NT2/D1 (cell line): ENCODE results near the gene EPN3.

ENCODE experiments used
- DNase-seq: peaks from one replicate; pipeline ENCODE4 v3.0.0-alpha.2; 2011; ENCODE audit warnings: low read depth, low spot score
- H3K27me3 ChIP-seq: 2 replicates; pipeline ENCODE4 v1.6.0; 2011; ENCODE audit warnings: mild to moderate bottlenecking; ENCODE audit not compliant: insufficient read length, insufficient read depth
- H3K36me3 ChIP-seq: 2 replicates; pipeline ENCODE4 v1.6.1; 2011; ENCODE audit warnings: mild to moderate bottlenecking, low read length, mixed read lengths; ENCODE audit not compliant: insufficient read depth, insufficient read length
- H3K4me1 ChIP-seq: 2 replicates; pipeline ENCODE4 v1.5.1; 2011; ENCODE audit not compliant: insufficient read depth, insufficient read length
- H3K4me3 ChIP-seq: 2 replicates; pipeline ENCODE4 v1.5.1; 2011; ENCODE audit warnings: low read depth; ENCODE audit not compliant: insufficient read length
- H3K9ac ChIP-seq: 2 replicates; pipeline ENCODE4 v1.6.0; 2011; ENCODE audit warnings: low read depth; ENCODE audit not compliant: insufficient read length
- H3K9me3 ChIP-seq: 2 replicates; pipeline ENCODE4 v1.5.1; 2011; ENCODE audit warnings: mild to moderate bottlenecking, low read length; ENCODE audit not compliant: insufficient read depth
- SUZ12 ChIP-seq: IDR thresholded peaks from 2 replicates; pipeline ENCODE4 v1.6.1; 2011; ENCODE audit not compliant: insufficient read length, insufficient read depth; ENCODE audit errors: extremely low read depth
- YY1 ChIP-seq: IDR thresholded peaks from 2 replicates; pipeline ENCODE4 v1.6.1; 2011; ENCODE audit not compliant: insufficient read length, insufficient read depth
- ZNF274 ChIP-seq: IDR thresholded peaks from 2 replicates; pipeline ENCODE4 v1.6.1; 2011; ENCODE audit warnings: mild to moderate bottlenecking, low read depth, low read length

The EPN3 gene

DNA sequence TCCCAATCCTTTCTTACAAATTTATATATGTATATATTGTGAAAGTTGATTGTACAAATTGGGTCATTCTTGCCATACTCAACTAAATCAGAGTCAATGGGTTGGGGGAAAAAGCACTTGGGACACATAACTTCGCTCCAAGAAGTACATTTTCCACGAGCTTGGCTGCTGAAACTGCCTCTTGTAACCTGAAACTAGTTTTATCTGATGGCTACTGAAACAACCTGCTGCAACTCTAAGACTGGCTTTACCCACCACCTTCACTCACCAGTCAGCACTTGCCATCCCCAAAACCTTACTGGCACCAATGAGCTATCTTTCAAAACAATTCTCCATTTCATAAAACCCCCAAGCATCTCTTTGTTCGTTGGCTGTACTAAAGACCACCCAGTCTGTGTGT is 38.8 kb upstream of the EPN3 start:
- H3K9ac ChIP-seq: no peak overlapping the region
- H3K4me1 ChIP-seq: peaks cover 5% of the 10 kb centered on the region
- no peaks in the 10 kb centered on the region for H3K36me3 ChIP-seq
- TF ChIP-seq ZNF274 (no peak), SUZ12 (no peak), YY1 (no peak)
- H3K4me3 ChIP-seq: no peak overlapping the region
- H3K27me3 ChIP-seq: no peaks in the 10 kb centered on the region
- no peaks in the 10 kb centered on the region for H3K9me3 ChIP-seq
- no peak for DNase-seq

DNA sequence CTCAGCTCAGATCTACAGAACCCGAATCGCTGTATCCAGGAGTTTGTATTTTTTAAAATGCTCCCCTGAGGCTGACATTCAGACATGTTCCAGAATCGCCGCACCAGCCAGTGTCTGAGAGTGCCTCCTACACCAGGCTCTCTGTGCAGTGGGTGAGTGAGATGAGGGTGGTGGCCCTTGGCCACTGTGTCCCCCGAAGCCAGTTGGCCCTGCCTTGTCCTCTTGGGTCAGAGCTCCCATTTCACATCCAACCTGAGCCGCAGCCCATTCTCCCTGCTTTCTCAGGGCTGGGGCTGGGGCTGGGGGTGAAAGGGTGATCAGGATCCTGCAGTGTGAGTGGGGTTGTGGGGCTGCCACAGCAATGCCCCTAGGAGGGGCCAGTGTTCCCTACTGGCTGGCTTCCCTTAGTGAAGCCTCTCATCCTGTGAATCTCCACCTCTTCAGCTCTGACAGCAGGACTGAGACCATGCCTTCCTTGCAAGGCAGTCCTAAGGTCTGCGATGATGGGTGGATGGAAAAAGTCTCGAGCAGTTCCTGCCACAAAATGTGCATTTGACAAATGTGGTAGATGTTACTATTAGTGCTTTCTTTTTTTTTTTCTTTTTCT is 37.2 kb upstream of the EPN3 start:
- Histone ChIP-seq H3K27me3 (no peaks in the 10 kb centered on the region), H3K4me1 (peaks cover 5% of the 10 kb centered on the region), H3K9me3 (no peaks in the 10 kb centered on the region), H3K4me3 (no peak overlapping the region), H3K9ac (no peak overlapping the region), H3K36me3 (no peaks in the 10 kb centered on the region)
- no peak for TF ChIP-seq YY1
- no peak for TF ChIP-seq SUZ12
- no peak for TF ChIP-seq ZNF274
- DNase-seq: no peak

DNA sequence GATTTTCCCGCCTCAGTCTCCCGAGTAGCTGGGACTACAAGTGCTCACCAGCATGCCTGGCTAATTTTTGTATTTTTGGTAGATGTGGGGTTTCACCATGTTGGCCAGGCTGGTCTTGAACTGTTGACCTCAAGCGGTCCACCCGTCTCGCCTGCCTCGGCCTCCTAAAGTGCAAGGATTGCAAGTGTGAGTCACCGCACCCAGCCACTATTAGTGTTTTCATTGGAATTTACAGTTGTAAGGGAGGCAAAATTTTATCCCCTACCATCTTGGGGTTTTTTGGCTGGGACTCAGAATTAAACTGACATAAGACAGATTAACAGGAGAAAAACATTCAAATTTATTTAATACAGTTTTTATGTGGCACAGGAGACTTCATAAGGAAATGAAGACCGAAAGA is 36.6 kb upstream of the EPN3 start:
- DNase-seq: no peak
- H3K9ac ChIP-seq: no peak overlapping the region
- TF ChIP-seq YY1 (no peak), ZNF274 (no peak), SUZ12 (no peak)

DNA sequence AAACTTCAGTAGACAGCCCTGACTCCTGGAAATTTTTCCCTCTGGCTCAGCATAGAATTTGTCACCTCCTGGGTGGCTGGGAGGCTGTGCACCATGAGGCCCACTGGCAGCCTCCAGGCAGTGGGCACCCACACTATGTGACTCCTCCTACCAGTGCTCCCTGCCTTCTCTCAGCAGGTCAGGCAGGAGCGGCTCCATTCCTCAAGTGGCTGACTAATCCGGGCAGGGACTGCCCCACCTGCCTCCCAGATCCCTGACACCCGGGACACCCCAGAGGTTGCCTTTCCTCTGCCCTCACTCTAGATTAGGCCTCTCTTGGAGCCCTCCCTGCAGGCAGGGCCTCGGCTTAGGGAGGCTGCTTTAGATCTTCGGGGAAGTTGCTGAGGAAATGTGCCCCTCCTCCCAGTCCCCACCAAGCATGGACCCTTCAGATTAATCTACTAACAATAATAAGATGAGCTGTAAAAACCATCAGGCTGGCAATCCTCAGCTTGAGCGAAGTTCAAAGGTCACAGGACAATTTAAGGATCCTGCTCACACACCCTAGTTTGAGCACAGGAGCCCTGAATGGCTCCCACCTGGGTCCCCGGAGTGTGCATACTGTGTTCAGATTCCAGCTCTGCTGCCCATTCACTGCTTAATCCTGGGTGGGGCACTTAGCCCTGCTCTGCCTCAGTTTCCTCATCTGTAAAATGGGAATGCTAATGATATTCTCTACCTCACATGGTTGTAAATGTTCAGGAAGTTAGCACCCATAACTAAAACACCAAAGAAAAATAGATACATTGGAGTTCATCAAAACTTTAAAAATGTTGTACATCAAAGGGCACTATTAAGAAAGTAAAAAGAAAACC is 34.3 kb upstream of the EPN3 start:
- TF ChIP-seq SUZ12: no peak
- TF ChIP-seq YY1: no peak
- no peak for TF ChIP-seq ZNF274
- Histone ChIP-seq H3K36me3 (no peaks in the 10 kb centered on the region), H3K27me3 (no peaks in the 10 kb centered on the region), H3K4me1 (peaks cover 10% of the 10 kb centered on the region), H3K9me3 (no peaks in the 10 kb centered on the region), H3K9ac (no peak overlapping the region), H3K4me3 (no peak overlapping the region)
- DNase-seq: no peak

More for the DNA sequence above, 36.6 kb upstream of the EPN3 start:
- H3K4me3 ChIP-seq: no peak overlapping the region
- no peaks in the 10 kb centered on the region for H3K9me3 ChIP-seq
- peaks cover 5% of the 10 kb centered on the region for H3K4me1 ChIP-seq
- no peaks in the 10 kb centered on the region for H3K27me3 ChIP-seq
- H3K36me3 ChIP-seq: no peaks in the 10 kb centered on the region

DNA sequence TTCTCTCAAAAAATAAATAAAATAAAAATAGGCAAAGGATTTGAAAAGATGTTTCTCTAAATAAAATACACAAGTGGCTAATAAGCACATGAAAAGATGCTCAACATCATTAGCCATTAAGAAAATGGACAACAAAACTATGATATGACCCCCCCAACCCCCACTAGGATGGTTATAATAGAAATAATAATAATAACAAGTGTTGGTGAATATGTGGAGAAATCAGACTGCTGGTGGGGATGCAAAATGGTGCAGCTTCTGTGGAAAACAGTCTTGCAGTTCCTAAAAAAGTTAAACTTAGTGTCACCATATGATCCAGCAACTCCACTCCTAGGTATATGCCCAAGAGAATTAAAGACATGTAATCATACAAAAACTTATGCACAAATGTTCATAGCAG is 33.3 kb upstream of the EPN3 start:
- H3K4me1 ChIP-seq: peaks cover 10% of the 10 kb centered on the region
- H3K9me3 ChIP-seq: no peaks in the 10 kb centered on the region

DNA sequence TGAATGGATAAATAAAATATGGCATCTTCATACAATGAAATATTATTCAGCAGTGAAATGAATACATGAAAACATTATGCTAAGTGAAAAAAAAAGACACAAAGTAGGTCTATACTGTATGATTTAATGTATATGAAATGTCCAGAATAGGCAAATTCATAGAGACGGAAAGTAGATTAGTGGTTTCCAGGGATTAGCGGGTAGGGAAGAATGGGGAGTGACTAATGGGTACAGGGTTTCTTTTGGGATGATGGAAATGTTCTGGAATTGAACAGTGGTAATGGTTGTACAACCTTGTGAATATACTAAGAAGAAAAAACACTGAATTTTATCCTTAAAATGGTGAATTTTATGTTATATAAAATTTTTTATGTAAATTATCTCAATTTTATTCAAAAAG is 32.8 kb upstream of the EPN3 start:
- peaks cover 10% of the 10 kb centered on the region for H3K4me1 ChIP-seq
- no peak overlapping the region for H3K4me3 ChIP-seq
- no peak overlapping the region for H3K9ac ChIP-seq
- H3K27me3 ChIP-seq: no peaks in the 10 kb centered on the region
- no peaks in the 10 kb centered on the region for H3K9me3 ChIP-seq
- no peak for DNase-seq
- TF ChIP-seq SUZ12: no peak
- no peak for TF ChIP-seq YY1
- TF ChIP-seq ZNF274: no peak
- H3K36me3 ChIP-seq: no peaks in the 10 kb centered on the region

More for the DNA sequence above, 33.3 kb upstream of the EPN3 start:
- Histone ChIP-seq H3K4me3 (no peak overlapping the region), H3K9ac (no peak overlapping the region), H3K27me3 (no peaks in the 10 kb centered on the region), H3K36me3 (no peaks in the 10 kb centered on the region)
- DNase-seq: no peak
- TF ChIP-seq SUZ12 (no peak), ZNF274 (no peak), YY1 (no peak)

DNA sequence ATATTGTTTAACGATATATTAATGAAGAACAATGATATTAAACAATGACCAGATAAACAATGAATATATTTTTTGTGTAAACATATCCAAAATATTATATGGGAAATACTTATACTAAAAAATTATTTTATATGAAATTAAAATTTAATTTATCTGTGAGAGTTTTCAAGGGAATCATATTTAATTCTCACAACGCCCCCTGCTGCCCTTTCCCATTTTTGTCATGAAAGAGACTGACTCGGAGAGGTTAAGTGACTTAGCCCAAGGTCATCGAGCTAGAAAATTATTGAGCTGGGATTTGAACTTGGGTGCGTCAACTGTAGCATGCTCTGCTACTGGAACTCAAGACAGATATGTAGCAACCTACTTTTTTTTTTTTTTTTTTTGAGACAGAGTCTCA is 31.5 kb upstream of the EPN3 start:
- H3K27me3 ChIP-seq: no peaks in the 10 kb centered on the region
- TF ChIP-seq YY1 (no peak), SUZ12 (no peak), ZNF274 (no peak)
- H3K36me3 ChIP-seq: no peaks in the 10 kb centered on the region
- H3K4me3 ChIP-seq: no peak overlapping the region
- H3K4me1 ChIP-seq: peaks cover 10% of the 10 kb centered on the region
- H3K9ac ChIP-seq: no peak overlapping the region
- no peaks in the 10 kb centered on the region for H3K9me3 ChIP-seq
- DNase-seq: no peak
